NCI-H460 (cell line): ENCODE results near the gene OPALIN. TPM values are rescaled to one million over a fixed set of nuclear protein-coding genes. Genes with fewer than 3 reads are reported as not detected.
A peak's percentile ranks its signal among the peaks of the same experiment; 100 is the strongest.

Source experiments
- DNase-seq: peaks from one replicate; pipeline ENCODE4 v3.0.0-alpha.2; 2016; ENCODE audit warnings: low read depth; ENCODE audit errors: extremely low read depth
- polyA plus RNA-seq: library from polyadenylated mRNA; depleted of rRNA; stranded (reverse); fragments of >200 nt; gene quantifications from 2 replicates; pipeline ENCODE4 v1.2.3, GENCODE V29; 2014; cell fraction: nucleus; rRNA removed
- total RNA-seq: library from RNA; depleted of rRNA; stranded (reverse); fragments of >200 nt; shearing (Covaris generic); gene quantifications from 2 replicates; pipeline ENCODE4 v1.2.3, GENCODE V29; 2014; rRNA removed

Gene OPALIN
- total RNA-seq = not detected in 2 replicates
- polyA plus RNA-seq = not detected in 2 replicates

DNA sequence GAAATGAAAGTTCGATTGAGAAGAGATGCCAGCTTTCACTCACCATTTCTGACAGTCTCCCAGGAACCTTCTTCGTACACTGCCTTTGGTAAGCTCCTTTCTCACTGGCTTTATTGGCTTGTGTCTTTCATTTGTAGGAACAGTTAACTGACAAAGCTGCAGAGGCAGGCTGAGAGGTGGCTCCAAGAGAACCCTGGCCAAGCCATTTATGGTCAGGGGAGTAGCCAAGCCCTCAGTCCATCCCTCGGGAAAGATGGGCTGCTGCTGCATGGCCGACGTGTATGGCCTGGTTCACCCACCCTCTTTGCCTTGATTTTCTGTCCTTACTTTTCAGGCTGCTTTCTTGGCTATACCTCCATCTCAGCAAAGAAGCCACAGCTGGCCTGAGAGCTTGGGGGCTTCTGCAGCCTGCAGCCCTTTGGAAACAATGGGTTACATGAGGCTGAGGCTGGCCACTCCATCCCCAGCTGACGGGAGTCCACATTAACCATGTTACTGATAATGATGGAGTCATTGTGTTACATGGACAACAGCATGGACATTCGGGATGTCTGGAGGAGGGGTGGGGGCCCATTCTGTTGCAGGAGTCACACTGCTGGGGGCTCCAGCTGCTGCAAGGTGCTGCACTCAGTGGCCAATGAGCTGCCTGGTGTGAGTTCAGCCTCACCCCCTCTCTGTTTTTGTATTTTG is at the start of gene OPALIN:
Gene OPALIN (minus strand): TSS at position 152 of the 690 bp plus-strand sequence. CDS start 106 bp downstream, at position 46.
- DNase-seq = no peak

GRCh38 chr10:96408201-96408600 is 49.4 kb upstream of the OPALIN start:
- no peak for DNase-seq

DNA sequence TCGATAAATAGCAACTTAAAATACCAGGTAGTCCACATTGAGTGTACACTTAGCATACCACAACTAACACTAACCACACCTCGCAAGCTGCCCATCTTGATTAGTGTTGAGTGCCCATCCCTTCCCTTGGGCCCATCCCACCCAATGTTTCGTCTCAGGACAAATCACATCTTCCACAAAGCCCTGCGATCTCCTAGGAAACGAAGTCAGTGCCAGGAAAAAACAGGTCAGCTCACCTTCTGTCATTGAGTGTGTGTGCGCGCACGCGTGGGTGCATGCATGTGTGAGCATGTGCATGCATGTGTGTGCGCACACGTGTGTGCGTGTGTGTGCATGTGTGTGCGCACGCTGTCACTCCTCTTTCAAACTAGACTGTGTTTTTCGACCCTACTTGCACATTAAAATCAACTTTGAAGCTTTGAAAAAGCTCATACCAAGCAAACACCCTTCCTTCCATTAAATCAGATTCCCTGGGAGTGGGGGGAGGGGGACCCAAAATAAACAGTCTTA is 48.8 kb upstream of the OPALIN start:
- DNase-seq = no peak

- no peak for DNase-seq
These were observed 47.3 kb upstream of the OPALIN start for GRCh38 chr10:96406091-96406490.

DNA sequence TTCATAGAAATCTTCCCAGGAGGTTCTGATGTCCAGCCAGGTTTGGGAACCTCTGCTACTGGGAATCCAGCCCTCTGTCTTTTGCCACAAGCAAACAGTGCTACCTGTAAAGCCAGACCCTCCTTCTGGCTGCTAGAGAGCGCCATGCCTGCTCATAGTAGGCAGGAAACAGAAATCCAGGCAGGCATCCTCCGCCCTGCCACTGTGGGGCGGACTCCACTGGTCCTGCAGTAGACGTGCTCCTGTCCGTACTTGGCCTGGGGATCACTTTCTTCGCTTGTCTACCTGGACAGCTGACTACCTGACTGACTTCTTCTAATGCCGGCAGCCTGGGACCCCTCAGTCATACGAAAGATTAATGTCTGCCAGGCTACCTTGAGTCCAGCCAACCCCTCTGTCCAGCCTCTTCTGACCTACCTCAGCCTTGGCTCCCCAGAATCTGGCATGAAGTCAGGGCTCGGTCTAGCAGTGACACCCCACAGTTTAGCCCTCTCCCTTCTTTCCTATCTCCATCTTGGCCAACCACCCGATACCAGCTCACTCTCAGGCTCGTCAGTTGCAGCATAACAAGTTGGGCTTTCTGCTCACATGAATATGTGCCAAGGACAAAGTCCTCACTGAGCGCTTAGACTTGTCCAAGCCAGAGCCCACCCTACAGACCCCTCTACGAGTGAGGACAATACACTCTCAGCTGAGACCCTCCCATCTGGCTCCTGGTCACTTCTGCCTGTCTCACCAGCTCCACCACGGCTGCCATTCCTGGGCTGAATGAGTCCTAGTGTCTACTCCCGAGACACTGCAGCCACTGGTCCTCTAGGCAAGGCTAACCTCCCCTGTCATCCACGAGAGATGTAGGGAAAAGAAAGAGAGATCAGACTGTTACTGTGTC is 43.9 kb upstream of the OPALIN start:
- DNase-seq = no peak

GRCh38 chr10:96401036-96401435 is 42.2 kb upstream of the OPALIN start:
- DNase-seq = no peak

- no peak for DNase-seq
These were observed 41.7 kb upstream of the OPALIN start for GRCh38 chr10:96400465-96400864.

GRCh38 chr10:96397902-96398301 is 39.1 kb upstream of the OPALIN start:
- no peak for DNase-seq

GRCh38 chr10:96395931-96396877 is 37.4 kb upstream of the OPALIN start:
- DNase-seq = peak; percentile 45

DNA sequence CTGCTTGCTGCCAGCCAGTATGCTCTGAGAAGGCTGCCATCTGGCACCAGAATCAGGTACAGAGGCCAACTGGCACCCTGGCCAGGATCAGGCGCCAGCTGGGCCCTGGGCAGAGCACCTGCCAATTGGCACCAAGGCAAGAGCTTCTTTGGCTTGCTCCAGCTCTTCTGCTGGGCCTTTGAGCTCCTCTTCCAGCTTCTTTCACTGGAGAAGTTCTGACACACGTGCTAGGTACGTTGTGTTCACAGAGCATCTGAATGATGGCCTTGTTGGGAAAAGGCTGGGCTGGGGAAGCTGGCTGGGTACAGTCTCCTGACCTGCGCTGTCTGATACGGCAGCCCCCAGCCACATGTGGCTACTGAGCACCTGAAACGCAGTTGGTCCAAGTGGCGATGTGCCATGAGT is 31.7 kb upstream of the OPALIN start:
- DNase-seq = no peak

DNA sequence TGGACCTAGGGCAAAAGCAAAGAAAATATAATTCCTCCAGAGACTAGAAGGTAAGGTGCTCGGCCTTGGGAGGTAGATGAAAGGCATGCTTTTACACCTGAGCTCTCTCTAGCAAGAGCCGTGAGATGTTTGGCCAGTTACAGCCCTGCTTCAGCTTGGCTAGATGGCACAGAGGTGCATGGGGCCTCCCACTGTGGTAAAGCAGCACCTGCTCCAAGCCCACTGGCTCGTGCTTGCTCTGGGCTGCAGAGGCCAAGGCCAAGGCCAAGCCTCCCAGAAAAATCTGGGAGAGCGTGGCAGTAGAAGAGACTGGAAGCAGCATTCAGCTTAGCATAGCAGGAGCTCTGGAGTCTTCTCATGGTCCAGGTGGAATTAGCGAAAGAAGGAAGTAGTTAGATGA is 31.0 kb upstream of the OPALIN start:
- no peak for DNase-seq

GRCh38 chr10:96387601-96388000 is 28.8 kb upstream of the OPALIN start:
- DNase-seq = no peak

DNA sequence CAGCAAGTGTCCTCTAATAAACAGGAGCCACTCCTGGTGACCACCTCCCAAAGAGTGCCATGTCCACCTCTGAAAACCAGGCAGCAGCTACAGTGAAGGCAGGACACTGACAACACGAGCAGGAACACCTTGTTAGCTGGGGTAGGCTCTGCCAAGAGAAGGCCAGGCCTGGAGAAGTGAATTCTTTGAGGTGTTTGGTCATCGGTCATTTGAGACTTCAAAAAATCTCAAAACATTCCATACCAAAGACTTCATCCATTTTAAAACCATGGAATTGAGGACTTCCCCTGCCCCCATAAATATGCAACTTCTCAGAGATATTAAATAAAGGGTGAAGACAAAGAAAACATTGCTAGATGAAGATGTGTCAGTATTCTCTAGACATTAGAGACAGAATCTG is 28.4 kb upstream of the OPALIN start:
- DNase-seq = no peak

DNA sequence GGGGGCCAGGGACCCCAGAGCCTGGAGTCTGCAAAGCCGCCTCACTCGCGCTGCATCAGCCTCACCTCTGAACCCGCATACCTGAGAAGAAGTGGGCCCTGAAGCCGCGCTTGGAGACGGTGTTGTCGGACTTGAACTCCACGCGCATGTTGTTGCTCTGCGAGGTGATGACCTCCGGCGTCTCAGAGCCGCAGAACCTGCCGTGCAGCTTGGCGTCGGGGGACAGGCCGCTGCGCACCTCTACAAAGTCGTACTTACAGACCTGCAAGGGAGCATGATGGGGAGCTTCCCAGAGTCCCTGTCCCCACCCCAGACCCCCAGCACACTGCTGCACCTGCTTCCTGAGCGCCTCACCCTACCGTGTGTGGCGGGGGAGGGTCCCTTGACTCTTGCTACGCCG is 25.7 kb upstream of the OPALIN start:
- DNase-seq = no peak

GRCh38 chr10:96380821-96381220 is 22.0 kb upstream of the OPALIN start:
- DNase-seq = no peak

GRCh38 chr10:96379758-96380157 is 21.0 kb upstream of the OPALIN start:
- DNase-seq = no peak

DNA sequence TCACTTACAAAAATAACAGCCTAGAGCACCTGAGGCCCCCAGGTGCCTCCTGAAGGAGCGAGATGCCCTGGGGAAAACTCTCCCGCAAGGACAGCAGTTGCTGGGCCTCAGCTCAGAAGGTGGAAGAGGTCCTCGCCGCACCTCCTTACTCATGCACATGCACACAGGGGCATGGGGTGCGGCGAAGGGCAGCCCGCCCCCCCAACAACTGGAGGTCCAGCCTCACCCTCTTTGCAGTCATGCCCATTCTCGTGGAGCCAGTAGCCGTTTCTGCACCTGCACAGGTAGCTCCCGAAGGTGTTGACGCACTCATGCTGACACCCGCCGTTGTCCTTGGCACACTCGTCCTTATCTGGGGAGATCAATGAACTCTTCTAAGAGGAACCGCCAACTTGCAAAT is 19.9 kb upstream of the OPALIN start:
- DNase-seq = no peak

DNA sequence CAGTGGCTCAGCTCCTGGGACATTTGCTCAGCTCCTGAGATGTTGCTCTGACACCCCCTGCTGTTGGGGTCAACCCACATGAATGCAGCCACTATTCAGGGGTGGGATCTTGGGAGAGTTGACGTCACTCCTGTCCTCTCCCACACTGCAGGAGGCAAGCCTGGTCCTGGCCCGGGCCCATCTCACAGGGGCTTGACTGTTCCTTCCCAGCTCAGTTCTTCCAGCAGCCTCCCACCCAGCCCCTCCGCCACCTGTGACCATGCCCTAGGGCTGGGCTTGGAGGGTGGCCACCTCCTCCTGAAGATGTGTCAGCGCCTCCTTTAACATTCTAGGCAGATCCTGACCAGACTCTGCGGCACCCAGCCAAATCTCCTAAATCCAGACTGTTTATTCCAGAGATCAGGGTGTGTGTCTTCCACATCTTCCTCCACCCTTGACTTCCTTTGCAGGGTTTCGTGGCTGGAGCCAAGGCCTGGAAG is 19.1 kb upstream of the OPALIN start:
- DNase-seq = no peak

GRCh38 chr10:96376483-96376882 is 17.7 kb upstream of the OPALIN start:
- no peak for DNase-seq
